Mesendoderm (in vitro differentiated cells): Measurements from ENCODE around the gene FGGY.
A peak's percentile ranks its signal among the peaks of the same experiment; 100 is the strongest.
"Not testable (repeated sequence)": the region's sequence is repeated elsewhere in the genome, so short reads cannot be mapped to it uniquely, and the experiment has no call there.

Experiments
- DNase-seq: peaks from one replicate; pipeline ENCODE4 v3.0.0; 2013
- H2AK5ac ChIP-seq: 2 replicates; pipeline ENCODE4 v1.6.1; 2013; ENCODE audit warnings: low read length, inconsistent platforms
- H2BK120ac ChIP-seq: 2 replicates; pipeline ENCODE4 v1.6.1; 2013; ENCODE audit warnings: low read depth, mild to moderate bottlenecking, low read length, moderate library complexity, mixed read lengths
- H2BK15ac ChIP-seq: replicated peaks from 2 replicates; pipeline ENCODE4 v1.6.1; 2013; ENCODE audit warnings: low read depth, mild to moderate bottlenecking, moderate library complexity
- H2BK5ac ChIP-seq: 2 replicates; pipeline ENCODE4 v1.6.1; 2013; ENCODE audit warnings: low read length, inconsistent platforms
- H3K18ac ChIP-seq: 2 replicates; pipeline ENCODE4 v1.6.1; 2013; ENCODE audit warnings: mild to moderate bottlenecking, low read length, mixed read lengths
- H3K23ac ChIP-seq: one replicate; pipeline ENCODE4 v1.6.1; 2013; ENCODE audit warnings: low read length
- H3K27ac ChIP-seq: 2 replicates; pipeline ENCODE4 v1.5.1; 2013; ENCODE audit warnings: low read depth, mild to moderate bottlenecking, inconsistent platforms, low read length, moderate library complexity
- H3K27me3 ChIP-seq: 2 replicates; pipeline ENCODE4 v1.6.1; 2013; ENCODE audit warnings: low read length, control low read depth, mild to moderate bottlenecking, inconsistent platforms; ENCODE audit not compliant: insufficient read depth, poor library complexity
- H3K36me3 ChIP-seq: 2 replicates; pipeline ENCODE4 v1.6.1; 2013; ENCODE audit warnings: low read length, inconsistent platforms; ENCODE audit not compliant: control insufficient read depth, insufficient read depth
- H3K4ac ChIP-seq: one replicate; pipeline ENCODE4 v1.6.1; 2013; ENCODE audit warnings: low read depth, mild to moderate bottlenecking, low read length, moderate library complexity
- H3K4me1 ChIP-seq: 2 replicates; pipeline ENCODE4 v1.6.1; 2013; ENCODE audit warnings: low read depth, low read length, inconsistent platforms; ENCODE audit not compliant: control insufficient read depth
- H3K4me2 ChIP-seq: 2 replicates; pipeline ENCODE4 v1.6.1; 2013; ENCODE audit warnings: low read length
- H3K4me3 ChIP-seq: 2 replicates; pipeline ENCODE4 v1.5.1; 2013; ENCODE audit warnings: mild to moderate bottlenecking, low read length
- H3K56ac ChIP-seq: one replicate; pipeline ENCODE4 v1.6.1; 2013; ENCODE audit warnings: low read length
- H3K79me1 ChIP-seq: 2 replicates; pipeline ENCODE4 v1.6.1; 2013; ENCODE audit warnings: low read length, inconsistent platforms
- H3K79me2 ChIP-seq: 2 replicates; pipeline ENCODE4 v1.6.1; 2013; ENCODE audit warnings: mild to moderate bottlenecking, low read length; ENCODE audit not compliant: control insufficient read depth, insufficient read depth
- H3K9ac ChIP-seq: 2 replicates; pipeline ENCODE4 v1.6.1; 2013; ENCODE audit warnings: low read length, inconsistent platforms
- H4K5ac ChIP-seq: one replicate; pipeline ENCODE4 v1.6.1; 2013; ENCODE audit warnings: low read length
- H4K8ac ChIP-seq: one replicate; pipeline ENCODE4 v1.6.1; 2013; ENCODE audit warnings: low read depth, mild to moderate bottlenecking, control low read depth, low read length, moderate library complexity
- WGBS: extraction: QIAGEN DNeasy Blood & Tissue Kit; methylation state at CpG from one replicate; pipeline ENCODE4 v1.1.7; 2013; ENCODE audit warnings: low lambda C conversion rate, missing lambda C conversion rate; ENCODE audit not compliant: insufficient coverage; ENCODE audit errors: extremely low coverage; 5-methylcytosine and 5-hydroxymethylcytosine counted together

FGGY gene

GRCh38 chr1:59532102-59532501, 235.2 kb downstream of the FGGY start:
- Histone ChIP-seq H3K79me1 (no peaks in the 10 kb centered on the region), H3K9ac (no peak overlapping the region), H4K8ac (no peak overlapping the region)

GRCh38 chr1:59538476-59538875, 241.6 kb downstream of the FGGY start:
- H2AK5ac ChIP-seq, H3K23ac ChIP-seq, H3K56ac ChIP-seq, H4K5ac ChIP-seq, H3K9ac ChIP-seq, H4K8ac ChIP-seq, H3K79me1 ChIP-seq, DNase-seq, H2BK5ac ChIP-seq, H3K4me3 ChIP-seq, H3K4me1 ChIP-seq, H3K36me3 ChIP-seq, H3K4ac ChIP-seq, H3K27ac ChIP-seq, H2BK15ac ChIP-seq, H3K27me3 ChIP-seq, H3K18ac ChIP-seq, H2BK120ac ChIP-seq, H3K4me2 ChIP-seq, H3K79me2 ChIP-seq: not testable (repeated sequence)
- no CpG with 5 or more reads among the region's 2 CpGs for WGBS

More at GRCh38 chr1:59532102-59532501, 235.2 kb downstream of the FGGY start:
- Histone ChIP-seq H3K4me1 (no peaks in the 10 kb centered on the region), H3K18ac (no peak overlapping the region), H2AK5ac (no peak overlapping the region), H3K4me3 (no peak overlapping the region), H3K4me2 (no peak overlapping the region), H3K56ac (no peak overlapping the region), H2BK120ac (no peak overlapping the region), H2BK5ac (no peak overlapping the region), H3K27me3 (no peaks in the 10 kb centered on the region), H2BK15ac (no peak overlapping the region), H3K79me2 (no peaks in the 10 kb centered on the region), H3K4ac (no peak overlapping the region), H3K27ac (no peak overlapping the region), H3K23ac (no peak overlapping the region), H3K36me3 (no peaks in the 10 kb centered on the region), H4K5ac (no peak overlapping the region)
- DNase-seq: no peak

GRCh38 chr1:59539961-59540681, 243.2 kb downstream of the FGGY start:
- H3K36me3 ChIP-seq: no peaks in the 10 kb centered on the region
- no peak overlapping the region for H2BK120ac ChIP-seq
- H3K79me1 ChIP-seq: no peaks in the 10 kb centered on the region
- no peak overlapping the region for H3K4me3 ChIP-seq
- H3K4me2 ChIP-seq: no peak overlapping the region
- H2BK5ac ChIP-seq: no peak overlapping the region
- no peak overlapping the region for H2BK15ac ChIP-seq
- WGBS: no CpG with 5 or more reads among the region's 5 CpGs
- H3K18ac ChIP-seq: no peak overlapping the region
- H3K4me1 ChIP-seq: no peaks in the 10 kb centered on the region
- H4K8ac ChIP-seq: no peak overlapping the region
- no peak overlapping the region for H3K4ac ChIP-seq
- DNase-seq: no peak
- H3K23ac ChIP-seq: no peak overlapping the region
- H3K79me2 ChIP-seq: no peaks in the 10 kb centered on the region
- H3K9ac ChIP-seq: no peak overlapping the region
- no peak overlapping the region for H3K27ac ChIP-seq
- H3K56ac ChIP-seq: no peak overlapping the region
- no peak overlapping the region for H4K5ac ChIP-seq
- H2AK5ac ChIP-seq: no peak overlapping the region
- H3K27me3 ChIP-seq: no peaks in the 10 kb centered on the region

- H3K4me2 ChIP-seq: no peak overlapping the region
- no peak overlapping the region for H3K23ac ChIP-seq
- H3K18ac ChIP-seq: no peak overlapping the region
- H2BK15ac ChIP-seq: no peak overlapping the region
- no peak overlapping the region for H3K56ac ChIP-seq
- no peaks in the 10 kb centered on the region for H3K79me1 ChIP-seq
- H3K4me1 ChIP-seq: no peaks in the 10 kb centered on the region
- no peak overlapping the region for H3K4ac ChIP-seq
- H3K27ac ChIP-seq: no peak overlapping the region
- no peak overlapping the region for H2AK5ac ChIP-seq
- no peak overlapping the region for H4K5ac ChIP-seq
- H2BK5ac ChIP-seq: no peak overlapping the region
- H3K27me3 ChIP-seq: no peaks in the 10 kb centered on the region
- no peak overlapping the region for H4K8ac ChIP-seq
- no peaks in the 10 kb centered on the region for H3K36me3 ChIP-seq
- DNase-seq: no peak
- H3K79me2 ChIP-seq: no peaks in the 10 kb centered on the region
- no CpG with 5 or more reads among the region's 2 CpGs for WGBS
- H2BK120ac ChIP-seq: no peak overlapping the region
- no peak overlapping the region for H3K9ac ChIP-seq
- H3K4me3 ChIP-seq: no peak overlapping the region
These were observed 244.3 kb downstream of the FGGY start for GRCh38 chr1:59541161-59541560.

GRCh38 chr1:59541891-59542290, 245.0 kb downstream of the FGGY start:
- no peaks in the 10 kb centered on the region for H3K36me3 ChIP-seq
- no peaks in the 10 kb centered on the region for H3K79me1 ChIP-seq
- no peak overlapping the region for H3K9ac ChIP-seq
- no peak overlapping the region for H4K8ac ChIP-seq
- no peaks in the 10 kb centered on the region for H3K79me2 ChIP-seq
- H2BK15ac ChIP-seq: no peak overlapping the region
- no peak overlapping the region for H3K4me3 ChIP-seq
- no peak overlapping the region for H2AK5ac ChIP-seq
- H2BK5ac ChIP-seq: no peak overlapping the region
- H3K4me1 ChIP-seq: no peaks in the 10 kb centered on the region
- WGBS: no CpG with 5 or more reads among the region's 3 CpGs
- no peak overlapping the region for H3K56ac ChIP-seq
- no peak overlapping the region for H3K4ac ChIP-seq
- no peak overlapping the region for H4K5ac ChIP-seq
- H3K4me2 ChIP-seq: no peak overlapping the region
- H3K27ac ChIP-seq: no peak overlapping the region
- no peak for DNase-seq
- no peak overlapping the region for H3K18ac ChIP-seq
- H3K27me3 ChIP-seq: no peaks in the 10 kb centered on the region
- H3K23ac ChIP-seq: no peak overlapping the region
- H2BK120ac ChIP-seq: no peak overlapping the region

GRCh38 chr1:59543211-59543668, 246.3 kb downstream of the FGGY start:
- Histone ChIP-seq H3K4me3 (no peak overlapping the region), H3K56ac (no peak overlapping the region), H3K4me2 (no peak overlapping the region), H4K8ac (no peak overlapping the region), H3K4me1 (no peaks in the 10 kb centered on the region), H3K23ac (no peak overlapping the region), H3K36me3 (no peaks in the 10 kb centered on the region), H3K27me3 (no peaks in the 10 kb centered on the region), H3K4ac (no peak overlapping the region), H3K9ac (no peak overlapping the region), H2BK15ac (no peak overlapping the region), H2BK120ac (no peak overlapping the region), H4K5ac (no peak overlapping the region), H2BK5ac (no peak overlapping the region), H3K27ac (no peak overlapping the region), H3K79me2 (no peaks in the 10 kb centered on the region), H2AK5ac (no peak overlapping the region), H3K18ac (no peak overlapping the region), H3K79me1 (no peaks in the 10 kb centered on the region)
- DNase-seq: peak; percentile 28
- no CpG with 5 or more reads among the region's 5 CpGs for WGBS
